ENCODE data around the gene RFX4.
"Not testable (repeated sequence)": the region's sequence is repeated elsewhere in the genome, so short reads cannot be mapped to it uniquely, and the experiment has no call there.

- TF ChIP-seq CTCF, EZH2, EZH2phosphoT487 (IDR thresholded peaks at IDR 0.05): not testable (repeated sequence)
Observed at GRCh38 chr12:106726603-106727202, 143.9 kb downstream of the RFX4 start.

Measured in neural progenitor cell (in vitro differentiated cells).